ENCODE results near the gene CRYBA4. TPM values are rescaled to one million over a fixed set of nuclear protein-coding genes. Genes with fewer than 3 reads are reported as not detected.
A peak's percentile ranks its signal among the peaks of the same experiment; 100 is the strongest.

CRYBA4 gene
- total and polyA plus RNA-seq, 2 of the 13 experiments (the other 11 are each of a cell fraction or from before 2014, with no cell fraction given), result not detected

DNA sequence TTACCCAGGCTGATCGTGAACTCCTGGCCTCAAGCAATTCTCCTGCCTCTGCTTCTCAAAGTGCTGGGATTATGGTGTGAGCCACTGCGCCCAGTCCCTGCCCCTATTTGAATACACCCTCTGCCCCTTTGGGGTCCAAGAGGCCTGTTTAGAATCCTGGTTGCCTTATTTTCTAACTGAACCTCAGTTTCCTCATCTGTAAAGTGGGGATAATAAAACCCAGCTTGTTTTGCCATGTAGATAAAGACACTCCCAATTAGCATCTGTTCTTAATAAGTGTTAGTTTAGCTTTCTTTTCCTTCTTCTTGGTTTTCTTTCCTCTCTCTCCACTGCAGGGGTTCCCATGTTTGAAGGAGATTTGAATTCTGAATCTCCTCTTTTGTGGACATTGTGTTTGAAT lies 40.4 kb downstream of the CRYBA4 start:
- WGBS (ENCODE audit: low lambda C conversion rate), result 6% methylated on average over 2 of the region's 2 CpGs
- no peak for FAIRE-seq
- peaks cover 1 to 52% of the 10 kb centered on the region in 2 experiments; a peak in 4 of 5 replicates for H3K27me3 ChIP-seq (ENCODE audit: control insufficient read depth in 1 of 2, insufficient read depth in 2 of 2, low read length in 2 of 2)
- H3K27ac ChIP-seq (ENCODE audit: extremely low read length, insufficient read depth, low read length), result no peak overlapping the region
- no peak overlapping the region for H3K4me3 ChIP-seq (replicated peaks in 1 of 3; ENCODE audit: insufficient read depth in 1 of 3, low read depth in 2 of 3, low read length in 3 of 3)
- TF ChIP-seq ZNF629 (CRISPR knock-in tag; conservative IDR thresholded peaks at IDR 0.05), result 0 out of 2 replicates have a peak, but pooled peaks have one; percentile 12
- TF ChIP-seq, protein P1, sequence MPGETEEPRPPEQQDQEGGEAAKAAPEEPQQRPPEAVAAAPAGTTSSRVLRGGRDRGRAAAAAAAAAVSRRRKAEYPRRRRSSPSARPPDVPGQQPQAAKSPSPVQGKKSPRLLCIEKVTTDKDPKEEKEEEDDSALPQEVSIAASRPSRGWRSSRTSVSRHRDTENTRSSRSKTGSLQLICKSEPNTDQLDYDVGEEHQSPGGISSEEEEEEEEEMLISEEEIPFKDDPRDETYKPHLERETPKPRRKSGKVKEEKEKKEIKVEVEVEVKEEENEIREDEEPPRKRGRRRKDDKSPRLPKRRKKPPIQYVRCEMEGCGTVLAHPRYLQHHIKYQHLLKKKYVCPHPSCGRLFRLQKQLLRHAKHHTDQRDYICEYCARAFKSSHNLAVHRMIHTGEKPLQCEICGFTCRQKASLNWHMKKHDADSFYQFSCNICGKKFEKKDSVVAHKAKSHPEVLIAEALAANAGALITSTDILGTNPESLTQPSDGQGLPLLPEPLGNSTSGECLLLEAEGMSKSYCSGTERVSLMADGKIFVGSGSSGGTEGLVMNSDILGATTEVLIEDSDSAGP (CRISPR knock-in tag; IDR thresholded peaks at IDR 0.05; ENCODE audit: borderline replicate concordance), result no peak
- no peak overlapping the region for H3K4me2 ChIP-seq (ENCODE audit: low read depth, low read length)
- no peaks in the 10 kb centered on the region for H4K20me1 ChIP-seq (ENCODE audit: insufficient read depth, low read length)
- no peak overlapping the region for H2AFZ ChIP-seq (ENCODE audit: low read length)
- H3K79me2 ChIP-seq (ENCODE audit: insufficient read depth, low read length), result no peaks in the 10 kb centered on the region
- DNase-seq (ENCODE audit: low spot score), result no peak
- intact Hi-C loops (cut with micrococcal nuclease; ENCODE audit: unreplicated experiment) (no loop called here), in situ Hi-C loops (cut with HindIII; ENCODE audit: extremely low pct_ligation_motif_present, low pct_unique_long_range_greater_than_20kb) (no loop called here)
- no peak for ATAC-seq
- ChIA-PET CTCF (ENCODE audit: low intra/inter-chr PET ratio, low total read pairs) (no interaction called here), POLR2A (no interaction called here)
- no peaks in the 10 kb centered on the region for H3K36me3 ChIP-seq (replicated peaks in 1 of 2; ENCODE audit: control insufficient read depth in 1 of 2, insufficient read depth in 2 of 2, low read length in 2 of 2)
- H3K9me3 ChIP-seq (ENCODE audit: low read length), result no peaks in the 10 kb centered on the region
- BruUV-seq (replicated peaks), result no TSS peak
- no peak overlapping the region for H3K9ac ChIP-seq (ENCODE audit: insufficient read depth, low read depth, low read length)
- no peaks in the 10 kb centered on the region for H3K4me1 ChIP-seq (ENCODE audit: insufficient read depth, low read length)

DNA sequence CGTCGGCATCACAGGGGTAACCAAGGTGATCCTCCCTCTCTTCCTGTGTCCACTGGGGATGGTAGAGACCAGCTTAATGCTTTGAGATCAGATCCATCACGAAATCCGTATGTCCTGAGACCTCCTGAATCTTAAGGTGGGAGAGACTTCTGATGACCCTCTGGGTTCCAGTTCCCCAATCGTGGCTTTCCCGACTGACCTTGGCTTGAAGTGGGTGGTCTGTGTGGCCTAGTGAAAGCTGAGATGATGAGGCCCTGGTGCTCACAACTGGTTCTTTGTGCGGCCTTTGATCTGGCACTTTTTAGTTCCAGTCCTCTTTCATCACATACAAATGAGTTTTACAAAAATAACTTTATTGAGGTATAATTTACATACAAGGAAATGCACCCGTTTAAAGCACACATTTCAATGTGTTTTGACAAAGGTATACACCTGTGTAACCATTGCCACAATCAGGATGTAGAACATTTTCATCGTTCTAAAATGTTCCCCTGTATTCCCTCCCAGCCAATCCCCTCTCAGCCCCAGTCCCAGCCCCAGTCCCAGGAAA lies 41.7 kb downstream of the CRYBA4 start:
- no TSS peak for BruUV-seq (replicated peaks)
- in situ Hi-C loops (cut with HindIII; ENCODE audit: extremely low pct_ligation_motif_present, low pct_unique_long_range_greater_than_20kb) (no loop called here), intact Hi-C loops (cut with micrococcal nuclease; ENCODE audit: unreplicated experiment) (no loop called here)
- Histone ChIP-seq H3K4me3 (replicated peaks in 1 of 3; ENCODE audit: insufficient read depth in 1 of 3, low read depth in 2 of 3, low read length in 3 of 3) (no peak overlapping the region), H3K4me1 (ENCODE audit: insufficient read depth, low read length) (no peaks in the 10 kb centered on the region), H3K9ac (ENCODE audit: insufficient read depth, low read depth, low read length) (no peak overlapping the region), H3K79me2 (ENCODE audit: insufficient read depth, low read length) (no peaks in the 10 kb centered on the region), H3K4me2 (ENCODE audit: low read depth, low read length) (no peak overlapping the region), H3K27me3 (ENCODE audit: control insufficient read depth in 1 of 2, insufficient read depth in 2 of 2, low read length in 2 of 2) (peaks cover 1 to 46% of the 10 kb centered on the region in 2 experiments; a peak in 3 of 5 replicates), H4K20me1 (ENCODE audit: insufficient read depth, low read length) (no peaks in the 10 kb centered on the region), H3K36me3 (replicated peaks in 1 of 2; ENCODE audit: control insufficient read depth in 1 of 2, insufficient read depth in 2 of 2, low read length in 2 of 2) (no peaks in the 10 kb centered on the region), H2AFZ (ENCODE audit: low read length) (no peak overlapping the region), H3K27ac (ENCODE audit: extremely low read length, insufficient read depth, low read length) (no peak overlapping the region), H3K9me3 (ENCODE audit: low read length) (no peaks in the 10 kb centered on the region)
- CTCF ChIA-PET (ENCODE audit: low intra/inter-chr PET ratio, low total read pairs), result no interaction called here
- DNase-seq (ENCODE audit: low spot score) (no peak), FAIRE-seq (no peak), ATAC-seq (no peak)
- 1% methylated on average over 9 of the region's 9 CpGs for WGBS (ENCODE audit: low lambda C conversion rate)
- POLR2A ChIA-PET, result no interaction called here
- TF ChIP-seq NKX3-1 (CRISPR knock-in tag; IDR thresholded peaks at IDR 0.05) (no peak), REPIN1 (CRISPR knock-in tag; IDR thresholded peaks at IDR 0.05; ENCODE audit: borderline replicate concordance, low read depth) (no peak), NPAS2 (CRISPR knock-in tag; IDR thresholded peaks at IDR 0.05; ENCODE audit: borderline replicate concordance) (no peak), ZHX2 (IDR thresholded peaks at IDR 0.05; ENCODE audit: low read depth) (no peak), ZHX2 (CRISPR knock-in tag; IDR thresholded peaks at IDR 0.05; ENCODE audit: borderline replicate concordance) (no peak), ERF (CRISPR knock-in tag; IDR thresholded peaks at IDR 0.05) (no peak)
